Small intestine (tissue), 7 donors: ENCODE measurements around the gene CTSO. TPM values are rescaled to one million over a fixed set of nuclear protein-coding genes. Genes with fewer than 3 reads are reported as not detected.

Experiments used
- DNase-seq, 2 donors: peaks; one replicate each; pipeline versions ENCODE4 v3.0.0 to v3.0.0-alpha.2; 2013
- FAIRE-seq: peaks from 2 replicates; lab custom pipeline; 2012; peaks lifted over from hg19 to GRCh38; lab: Jason Lieb, UNC
- H3K27ac ChIP-seq, 3 donors: one replicate each; pipeline ENCODE4 v1.5.1; 2013; ENCODE audit warnings: low read length in 2 of 3, mild to moderate bottlenecking in 2 of 3, control low read depth in 1 of 3, inconsistent platforms in 1 of 3, low read depth in 1 of 3, moderate library complexity in 1 of 3
- H3K27me3 ChIP-seq, 3 donors: one replicate each; pipeline ENCODE4 v1.6.1; 2013; ENCODE audit warnings: low read length in 3 of 3, inconsistent platforms in 1 of 3; ENCODE audit not compliant: control insufficient read depth in 3 of 3, insufficient read depth in 3 of 3
- H3K36me3 ChIP-seq, 3 donors: one replicate each; pipeline ENCODE4 v1.6.1; 2013; ENCODE audit warnings: low read length in 3 of 3, inconsistent platforms in 1 of 3, low read depth in 1 of 3, mild to moderate bottlenecking in 1 of 3, moderate library complexity in 1 of 3; ENCODE audit not compliant: control insufficient read depth in 3 of 3, insufficient read depth in 2 of 3
- H3K4me1 ChIP-seq, 3 donors: one replicate each; pipeline ENCODE4 v1.6.1; 2013; ENCODE audit warnings: low read length in 2 of 3, inconsistent platforms in 1 of 3, low read depth in 1 of 3, mild to moderate bottlenecking in 1 of 3, moderate library complexity in 1 of 3; ENCODE audit not compliant: control insufficient read depth in 3 of 3, insufficient read depth in 2 of 3
- H3K4me3 ChIP-seq, 3 donors: one replicate each; pipeline ENCODE4 v1.5.1; 2013; ENCODE audit warnings: low read length in 3 of 3, control low read depth in 1 of 3, inconsistent platforms in 1 of 3, low read depth in 1 of 3, mild to moderate bottlenecking in 1 of 3, moderate library complexity in 1 of 3
- H3K9me3 ChIP-seq, 2 donors: one replicate each; pipeline ENCODE4 v1.6.1; 2013; ENCODE audit warnings: low read depth in 1 of 2, low read length in 1 of 2; ENCODE audit not compliant: control insufficient read depth in 2 of 2, insufficient read depth in 1 of 2
- WGBS, 3 donors: extraction: QIAGEN DNeasy Blood & Tissue Kit; methylation state at CpG; one replicate each; pipeline ENCODE4 v1.1.7; 2013; 5-methylcytosine and 5-hydroxymethylcytosine counted together
- polyA plus RNA-seq, 4 donors: library from polyadenylated mRNA; stranded (reverse) in 3 of 4; unstranded in 1 of 4; fragments of 200-250 nt in 3 of 4; fragments of 120-200 nt in 1 of 4; gene quantifications; one replicate each; pipeline versions ENCODE4 v1.2.1 to v1.2.3, GENCODE V29; 2013
- donor health status: healthy with polysubstance abuse.
- donor health status: control.
- donor health status: control.
- donor health status: Bipolar disorder and iron deficiency.
- donor health status: healthy.

The CTSO gene
- polyA plus RNA-seq, 4 donors, result 6.5 to 35.1 (median 9.9) TPM

DNA sequence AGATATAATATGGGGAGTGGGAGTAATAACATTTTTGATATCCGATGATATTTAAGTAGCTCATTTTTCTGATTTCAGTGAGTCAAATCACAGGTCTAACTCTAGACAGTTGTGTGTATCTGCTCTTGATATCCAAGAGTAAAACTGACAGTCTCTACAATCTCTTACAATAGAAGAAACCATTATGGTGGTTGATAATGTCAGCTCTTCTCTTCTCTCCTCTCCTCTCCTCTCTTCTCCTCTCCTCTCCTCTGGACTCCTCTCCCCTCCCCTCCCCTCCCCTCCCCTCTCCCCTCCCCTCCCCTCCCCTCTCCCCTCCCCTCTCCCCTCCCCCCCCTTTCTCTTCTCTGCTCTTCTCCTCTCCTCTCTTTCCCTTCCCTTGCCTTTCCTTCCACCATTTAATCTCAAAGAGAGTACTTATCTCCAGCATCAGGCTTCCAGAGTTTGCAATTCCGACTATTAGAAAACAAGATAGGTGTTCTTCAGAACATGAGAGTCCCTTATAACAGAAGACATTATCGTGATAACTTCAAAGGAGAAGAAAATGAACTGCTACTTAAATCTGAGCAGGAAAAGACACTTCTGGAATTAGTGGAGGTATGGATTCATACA is 43.9 kb downstream of the CTSO start:
- FAIRE-seq (no peak), DNase-seq (no peak)
- Histone ChIP-seq H3K36me3 (no peaks in the 10 kb centered on the region), H3K27ac (no peak overlapping the region), H3K4me1 (peaks cover 0 to 14% (median 2%) of the 10 kb centered on the region in 3 donors), H3K9me3 (no peaks in the 10 kb centered on the region), H3K4me3 (no peak overlapping the region), H3K27me3 (no peaks in the 10 kb centered on the region)
- 88 to 97% (median 91%) methylated on average over 3 of the region's 3 CpGs for WGBS, 3 donors

- WGBS, 3 donors, result 79 to 85% (median 83%) methylated on average over 4 of the region's 4 CpGs
- peak overlapping the region in 1 of 3 donors; percentile 37 for H3K27ac ChIP-seq
- no peak for FAIRE-seq
These were observed 45.2 kb downstream of the CTSO start for GRCh38 chr4:155908187-155909139.

GRCh38 chr4:155907556-155907955 is 46.1 kb downstream of the CTSO start:
- Histone ChIP-seq H3K27ac (no peak overlapping the region), H3K27me3 (no peaks in the 10 kb centered on the region), H3K4me1 (peaks cover 0 to 14% (median 2%) of the 10 kb centered on the region in 3 donors), H3K9me3 (no peaks in the 10 kb centered on the region), H3K4me3 (no peak overlapping the region), H3K36me3 (no peaks in the 10 kb centered on the region)
- no peak for DNase-seq
- 77 to 90% (median 82%) methylated on average over 1 of the region's 1 CpG for WGBS, 3 donors
- no peak for FAIRE-seq

More at GRCh38 chr4:155908187-155909139, 45.2 kb downstream of the CTSO start:
- Histone ChIP-seq H3K9me3 (no peaks in the 10 kb centered on the region), H3K4me1 (peaks cover 0 to 14% (median 2%) of the 10 kb centered on the region in 3 donors), H3K36me3 (no peaks in the 10 kb centered on the region), H3K4me3 (no peak overlapping the region), H3K27me3 (no peaks in the 10 kb centered on the region)
- DNase-seq, result peak in 1 of 2 donors; percentile 42

DNA sequence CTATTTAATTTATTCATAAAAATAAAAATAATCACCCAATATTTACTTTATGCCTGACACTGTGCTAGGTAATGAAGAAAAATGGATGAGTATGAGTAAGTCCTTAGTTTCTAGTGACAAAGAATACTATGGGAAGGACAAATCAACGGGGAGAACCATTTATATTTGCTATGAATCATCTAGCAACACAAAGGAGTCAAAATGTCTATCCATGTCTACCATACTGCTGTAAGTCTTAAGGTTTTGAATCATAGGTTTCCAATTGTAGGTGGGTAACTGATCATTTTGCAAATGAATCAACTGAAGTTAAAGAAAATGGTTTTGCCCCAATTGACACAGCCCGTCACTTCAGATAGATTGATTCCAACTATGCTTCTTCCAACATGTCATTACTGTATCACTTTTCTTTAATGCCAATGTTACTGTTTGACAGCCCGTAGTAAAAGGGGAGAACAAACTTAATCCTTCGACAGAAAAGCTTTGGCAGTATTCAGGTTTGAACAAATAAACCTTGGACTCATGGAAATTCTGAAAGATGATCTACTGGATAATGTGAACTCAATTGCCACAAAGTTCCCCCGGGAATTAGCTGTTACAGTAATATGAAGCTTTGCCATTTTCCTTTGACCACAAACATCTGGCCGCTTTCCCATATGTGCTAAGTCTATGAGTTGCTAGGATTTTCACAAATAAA is 47.0 kb downstream of the CTSO start:
- DNase-seq, result peak in 1 of 2 donors; percentile 32
- no peaks in the 10 kb centered on the region for H3K36me3 ChIP-seq
- WGBS, 3 donors, result 49 to 58% (median 50%) methylated on average over 6 of the region's 6 CpGs
- no peak overlapping the region for H3K4me3 ChIP-seq
- FAIRE-seq, result no peak
- H3K27me3 ChIP-seq, result no peaks in the 10 kb centered on the region
- no peak overlapping the region for H3K27ac ChIP-seq
- peaks cover 0 to 14% (median 2%) of the 10 kb centered on the region in 3 donors for H3K4me1 ChIP-seq
- no peaks in the 10 kb centered on the region for H3K9me3 ChIP-seq

GRCh38 chr4:155904331-155904730 is 49.3 kb downstream of the CTSO start:
- WGBS, 3 donors, result 13 to 44% (median 27%) methylated on average over 3 of the region's 3 CpGs
- no peak overlapping the region for H3K4me3 ChIP-seq
- H3K27ac ChIP-seq, result no peak overlapping the region
- peaks cover 0 to 22% (median 4%) of the 10 kb centered on the region in 3 donors for H3K4me1 ChIP-seq
- no peaks in the 10 kb centered on the region for H3K36me3 ChIP-seq
- FAIRE-seq (no peak), DNase-seq (peak; percentile 15 to 45)
- no peaks in the 10 kb centered on the region for H3K27me3 ChIP-seq
- H3K9me3 ChIP-seq, result no peaks in the 10 kb centered on the region

GRCh38 chr4:155903453-155903852 is 50.2 kb downstream of the CTSO start, which contains the start of gene TDO2:
TDO2 (plus strand) TSS chr4:155903696; CDS start chr4:155903759, 63 bp downstream.
- WGBS, 3 donors, result 17 to 57% (median 35%) methylated on average over 1 of the region's 1 CpG
- Histone ChIP-seq H3K4me1 (peaks cover 0 to 19% (median 4%) of the 10 kb centered on the region in 3 donors), H3K4me3 (no peak within 1 kb of the TSS), H3K36me3 (no peaks in the 10 kb centered on the region), H3K27ac (no peak within 1 kb of the TSS), H3K9me3 (peaks cover 0 to under 1% of the 10 kb centered on the region in 2 donors), H3K27me3 (no peaks in the 10 kb centered on the region)
- DNase-seq (no peak), FAIRE-seq (no peak)

DNA sequence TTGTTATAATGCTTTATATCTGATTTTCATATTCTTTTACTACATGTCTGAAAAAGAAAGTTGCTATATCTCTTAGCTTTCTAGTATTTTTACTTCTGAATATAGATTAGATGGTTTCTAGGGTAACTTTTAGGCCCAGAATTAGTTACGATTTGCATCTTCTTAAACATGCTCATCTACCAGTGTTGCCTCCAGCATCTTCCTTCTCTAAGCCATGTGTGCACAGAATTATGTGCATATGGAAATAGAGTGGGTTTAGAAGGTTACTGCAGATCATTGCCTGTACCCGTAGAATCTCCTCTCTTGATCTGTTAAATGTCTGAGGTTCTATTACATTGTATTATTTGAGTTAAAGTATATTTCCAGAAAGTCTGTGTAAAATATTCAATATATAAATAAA is 52.7 kb downstream of the CTSO start:
- Histone ChIP-seq H3K4me3 (no peak overlapping the region), H3K27ac (no peak overlapping the region), H3K9me3 (peaks cover 0 to 10% of the 10 kb centered on the region in 2 donors), H3K36me3 (no peaks in the 10 kb centered on the region), H3K27me3 (no peaks in the 10 kb centered on the region), H3K4me1 (peaks cover 0 to 14% (median 2%) of the 10 kb centered on the region in 3 donors)
- no peak for FAIRE-seq
- 83 to 95% (median 89%) methylated on average over 2 of the region's 2 CpGs for WGBS, 3 donors
- DNase-seq, result no peak

DNA sequence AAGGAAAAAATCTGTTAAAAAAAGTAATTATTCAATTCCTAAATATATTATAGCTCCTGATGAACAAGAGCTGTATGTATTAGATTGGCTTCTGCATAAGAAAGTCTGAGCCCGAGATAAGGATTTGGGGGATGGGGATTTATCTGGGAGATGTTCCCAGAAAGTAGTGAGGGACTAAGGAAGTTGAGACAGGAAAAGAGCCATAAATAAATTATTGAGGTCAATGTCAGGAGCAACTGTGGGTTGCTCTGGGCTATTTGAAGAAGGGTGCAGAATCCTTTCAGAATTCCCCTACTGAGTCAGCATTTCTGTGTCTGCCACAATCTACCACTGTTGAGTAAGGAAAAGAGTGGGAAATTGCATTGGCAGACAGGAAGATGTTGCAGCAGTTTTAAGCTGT is 53.3 kb downstream of the CTSO start:
- Histone ChIP-seq H3K9me3 (peaks cover 0 to 10% of the 10 kb centered on the region in 2 donors), H3K27me3 (no peaks in the 10 kb centered on the region), H3K36me3 (no peaks in the 10 kb centered on the region), H3K4me1 (peaks cover 0 to 11% (median 2%) of the 10 kb centered on the region in 3 donors), H3K27ac (no peak overlapping the region), H3K4me3 (no peak overlapping the region)
- no peak for FAIRE-seq
- WGBS, 3 donors, result 32 to 40% (median 39%) methylated on average over 1 of the region's 1 CpG
- DNase-seq, result peak in 1 of 2 donors; percentile 48
